Suprapubic skin (tissue), 3 donors: ENCODE data around the gene PRKAR2B.

Experiments
- CTCF ChIP-seq, 2 donors: fragments of 200-600 bp in 1 of 2; fragments of 450-650 bp in 1 of 2; sonication (generic) in 1 of 2; IDR thresholded peaks; one replicate each; pipeline ENCODE4 v1.5.1; 2016 to 2019; ENCODE audit warnings: antibody characterized with exemption in 2 of 2, mild to moderate bottlenecking in 1 of 2, moderate library complexity in 1 of 2
- POLR2A ChIP-seq, 2 donors: fragments of 450-650 bp; IDR thresholded peaks; one replicate each; pipeline ENCODE4 v1.6.1; 2017; ENCODE audit warnings: antibody characterized with exemption in 2 of 2, mild to moderate bottlenecking in 2 of 2, moderate library complexity in 2 of 2

- no peak for TF ChIP-seq CTCF (IDR thresholded peaks at IDR 0.05)
- TF ChIP-seq POLR2A (IDR thresholded peaks at IDR 0.05), result no peak
Observed at GRCh38 chr7:107043921-107044346, 571 bp upstream of the PRKAR2B start.
